Activated naive CD4-positive, alpha-beta T cell treated with anti-CD3 and anti-CD28 coated beads, Interleukin-2, amount 10 ng/mL, durations not matched to agents 7 days and 5 days (primary cell): Measurements from ENCODE around the gene PSMF1.
"Not testable (repeated sequence)": the region's sequence is repeated elsewhere in the genome, so short reads cannot be mapped to it uniquely, and the experiment has no call there.

Experiments used
- CTCF ChIA-PET: fragments of 350-600 bp; sonication (Branson Sonifier 250); formaldehyde crosslinking; loops from one replicate; lab custom pipeline; 2021; ENCODE audit warnings: antibody characterized with exemption; lab: Charles Lee
- DNase-seq: peaks from one replicate; pipeline ENCODE4 v3.0.0-alpha.2; 2020
- H3K27ac Mint-ChIP-seq: one replicate; pipeline ENCODE4 v1.8.0; 2021; ENCODE audit warnings: mild to moderate bottlenecking, moderate library complexity, mixed read lengths
- H3K27me3 Mint-ChIP-seq: one replicate; pipeline ENCODE4 v1.8.0; 2021; ENCODE audit warnings: mild to moderate bottlenecking, mixed read lengths
- H3K36me3 Mint-ChIP-seq: one replicate; pipeline ENCODE4 v1.8.0; 2021; ENCODE audit warnings: mixed read lengths
- H3K4me1 Mint-ChIP-seq: one replicate; pipeline ENCODE4 v1.8.0; 2021; ENCODE audit warnings: mixed read lengths
- H3K4me3 Mint-ChIP-seq: one replicate; pipeline ENCODE4 v1.8.0; 2021; ENCODE audit warnings: mild to moderate bottlenecking, moderate library complexity, mixed read lengths
- H3K9me3 Mint-ChIP-seq: one replicate; pipeline ENCODE4 v1.8.0; 2021; ENCODE audit warnings: mixed read lengths

PSMF1 gene

GRCh38 chr20:1130058-1130694 is 11.8 kb downstream of the PSMF1 start:
- no peak overlapping the region for H3K27ac Mint-ChIP-seq
- no peak for DNase-seq
- CTCF ChIA-PET, result interaction anchor here (0.9 kb wide), 1 partner anchor 21 kb away, joined by 3 read pairs; no protein-coding TSS in a partner anchor

GRCh38 chr20:1130847-1131246 is 12.4 kb downstream of the PSMF1 start:
- no peak for DNase-seq
- H3K4me3 Mint-ChIP-seq, result no peak overlapping the region
- no peak overlapping the region for H3K27ac Mint-ChIP-seq
- peaks cover 72% of the 10 kb centered on the region for H3K36me3 Mint-ChIP-seq
- no peaks in the 10 kb centered on the region for H3K9me3 Mint-ChIP-seq
- peaks cover 11% of the 10 kb centered on the region for H3K4me1 Mint-ChIP-seq
- CTCF ChIA-PET, result interaction anchor here (0.9 kb wide), 1 partner anchor 22 kb away, joined by 3 read pairs; no protein-coding TSS in a partner anchor
- no peaks in the 10 kb centered on the region for H3K27me3 Mint-ChIP-seq

More at GRCh38 chr20:1130058-1130694, 11.8 kb downstream of the PSMF1 start:
- no peak overlapping the region for H3K4me3 Mint-ChIP-seq
- no peaks in the 10 kb centered on the region for H3K27me3 Mint-ChIP-seq
- H3K9me3 Mint-ChIP-seq, result no peaks in the 10 kb centered on the region
- H3K4me1 Mint-ChIP-seq, result peaks cover 15% of the 10 kb centered on the region
- peaks cover 69% of the 10 kb centered on the region for H3K36me3 Mint-ChIP-seq

GRCh38 chr20:1131354-1131753 is 13.0 kb downstream of the PSMF1 start:
- no peaks in the 10 kb centered on the region for H3K27me3 Mint-ChIP-seq
- no peak for DNase-seq
- H3K4me1 Mint-ChIP-seq, result peaks cover 7% of the 10 kb centered on the region
- no peak overlapping the region for H3K27ac Mint-ChIP-seq
- CTCF ChIA-PET, result interaction anchor here (1.3 kb wide), 1 partner anchor 10 kb away, joined by 4 read pairs; no protein-coding TSS in a partner anchor
- H3K9me3 Mint-ChIP-seq, result no peaks in the 10 kb centered on the region
- H3K4me3 Mint-ChIP-seq, result no peak overlapping the region
- H3K36me3 Mint-ChIP-seq, result peaks cover 73% of the 10 kb centered on the region

DNA sequence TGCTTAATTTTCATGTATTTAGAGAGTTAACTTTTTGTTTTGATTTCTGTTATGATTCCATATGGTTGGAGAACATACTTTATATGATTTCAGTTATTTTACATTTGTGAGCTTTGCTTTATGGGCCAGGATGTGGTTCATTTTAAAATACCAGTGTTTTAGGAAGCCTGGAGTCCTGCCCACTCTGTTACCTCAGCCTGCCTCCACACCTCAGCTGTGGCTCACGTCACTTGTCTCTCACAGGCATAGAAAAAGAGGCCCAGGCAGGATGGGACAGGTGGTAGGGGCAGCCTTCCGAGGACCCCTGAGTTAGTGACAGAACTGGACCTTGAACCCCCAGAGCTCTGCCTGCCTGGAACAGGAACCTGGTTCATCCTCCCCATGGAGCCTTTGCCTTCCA is 16.0 kb downstream of the PSMF1 start:
- no peak for DNase-seq
- peaks cover 7% of the 10 kb centered on the region for H3K4me1 Mint-ChIP-seq
- CTCF ChIA-PET, result no interaction called here
- no peak overlapping the region for H3K27ac Mint-ChIP-seq
- H3K27me3 Mint-ChIP-seq, result no peaks in the 10 kb centered on the region
- H3K9me3 Mint-ChIP-seq, result no peaks in the 10 kb centered on the region
- no peak overlapping the region for H3K4me3 Mint-ChIP-seq
- peaks cover 80% of the 10 kb centered on the region for H3K36me3 Mint-ChIP-seq

GRCh38 chr20:1134836-1135235 is 16.4 kb downstream of the PSMF1 start:
- no peak overlapping the region for H3K27ac Mint-ChIP-seq
- no peaks in the 10 kb centered on the region for H3K9me3 Mint-ChIP-seq
- CTCF ChIA-PET, result no interaction called here
- H3K4me3 Mint-ChIP-seq, result no peak overlapping the region
- no peaks in the 10 kb centered on the region for H3K27me3 Mint-ChIP-seq
- H3K36me3 Mint-ChIP-seq, result peaks cover 79% of the 10 kb centered on the region
- no peak for DNase-seq
- H3K4me1 Mint-ChIP-seq, result peaks cover 7% of the 10 kb centered on the region

GRCh38 chr20:1137236-1137635 is 18.8 kb downstream of the PSMF1 start:
- Mint-ChIP-seq H3K27me3 (no peaks in the 10 kb centered on the region), H3K4me1 (peaks cover 5% of the 10 kb centered on the region), H3K4me3 (no peak overlapping the region), H3K27ac (no peak overlapping the region), H3K9me3 (no peaks in the 10 kb centered on the region), H3K36me3 (peaks cover 69% of the 10 kb centered on the region)
- no peak for DNase-seq
- CTCF ChIA-PET, result no interaction called here

GRCh38 chr20:1144401-1145172 is 26.2 kb downstream of the PSMF1 start:
- Mint-ChIP-seq H3K4me3 (no peak overlapping the region), H3K4me1 (no peaks in the 10 kb centered on the region), H3K36me3 (peaks cover 52% of the 10 kb centered on the region), H3K27ac (no peak overlapping the region), H3K9me3 (no peaks in the 10 kb centered on the region), H3K27me3 (no peaks in the 10 kb centered on the region)
- no peak for DNase-seq
- CTCF ChIA-PET, result interaction anchor here (2.0 kb wide), 1 partner anchor 24 kb away, joined by 6 read pairs; no protein-coding TSS in a partner anchor

DNA sequence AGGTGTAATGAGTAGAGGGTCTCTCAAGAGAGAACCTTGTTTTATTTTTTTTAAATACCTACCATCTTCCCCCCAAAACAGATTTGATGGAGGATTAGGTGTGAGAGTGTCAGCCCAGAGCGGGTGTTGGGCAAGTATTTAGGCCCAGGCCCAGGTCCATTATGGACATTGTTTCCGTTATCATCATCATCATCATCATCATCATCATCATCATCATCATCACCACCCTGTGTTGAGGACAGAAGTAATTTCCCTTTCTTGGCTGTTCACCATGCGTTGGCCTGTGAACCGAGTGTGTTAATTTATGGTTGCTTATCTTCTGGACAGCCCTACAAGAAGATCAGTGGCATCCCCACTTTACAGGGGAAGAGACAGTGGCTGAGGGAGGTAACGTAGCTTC is 28.6 kb downstream of the PSMF1 start:
- Mint-ChIP-seq H3K27me3 (no peaks in the 10 kb centered on the region), H3K27ac (no peak overlapping the region), H3K4me3 (no peak overlapping the region), H3K9me3 (no peaks in the 10 kb centered on the region), H3K4me1 (no peaks in the 10 kb centered on the region), H3K36me3 (peaks cover 52% of the 10 kb centered on the region)
- DNase-seq, result no peak
- CTCF ChIA-PET, result no interaction called here

GRCh38 chr20:1149812-1150211 is 31.4 kb downstream of the PSMF1 start:
- peaks cover 52% of the 10 kb centered on the region for H3K36me3 Mint-ChIP-seq
- CTCF ChIA-PET, H3K4me1 Mint-ChIP-seq, H3K27ac Mint-ChIP-seq, H3K27me3 Mint-ChIP-seq, H3K4me3 Mint-ChIP-seq, H3K9me3 Mint-ChIP-seq, DNase-seq: not testable (repeated sequence)

DNA sequence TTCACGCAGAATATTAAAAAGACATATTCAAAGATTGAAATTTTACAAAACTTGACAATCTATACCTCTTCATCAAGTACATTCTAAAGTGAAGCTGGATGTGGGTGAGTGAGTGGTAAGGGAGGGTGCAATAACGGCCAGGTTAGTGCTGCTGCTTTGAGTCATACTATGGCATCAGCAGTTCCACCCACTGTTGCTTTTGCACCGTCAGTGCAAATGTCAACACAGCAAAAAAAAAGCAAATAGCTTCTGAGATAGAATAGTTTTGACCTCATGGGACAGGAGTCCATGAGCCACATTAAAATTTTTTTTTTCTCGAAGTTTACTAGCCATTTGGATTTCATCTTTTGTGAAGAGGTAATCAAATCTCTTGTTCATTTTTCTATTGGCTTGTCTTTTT is 31.8 kb downstream of the PSMF1 start:
- Mint-ChIP-seq H3K4me3 (no peak overlapping the region), H3K9me3 (no peaks in the 10 kb centered on the region), H3K27me3 (no peaks in the 10 kb centered on the region), H3K36me3 (peaks cover 56% of the 10 kb centered on the region), H3K27ac (no peak overlapping the region), H3K4me1 (peaks cover 8% of the 10 kb centered on the region)
- no peak for DNase-seq
- CTCF ChIA-PET, result no interaction called here

- Mint-ChIP-seq H3K27ac (no peak overlapping the region), H3K4me3 (no peak overlapping the region), H3K27me3 (no peaks in the 10 kb centered on the region), H3K9me3 (no peaks in the 10 kb centered on the region), H3K4me1 (peaks cover 8% of the 10 kb centered on the region), H3K36me3 (peaks cover 61% of the 10 kb centered on the region)
- DNase-seq, result no peak
- CTCF ChIA-PET, result no interaction called here
Measured at GRCh38 chr20:1150968-1151367, 32.6 kb downstream of the PSMF1 start.

DNA sequence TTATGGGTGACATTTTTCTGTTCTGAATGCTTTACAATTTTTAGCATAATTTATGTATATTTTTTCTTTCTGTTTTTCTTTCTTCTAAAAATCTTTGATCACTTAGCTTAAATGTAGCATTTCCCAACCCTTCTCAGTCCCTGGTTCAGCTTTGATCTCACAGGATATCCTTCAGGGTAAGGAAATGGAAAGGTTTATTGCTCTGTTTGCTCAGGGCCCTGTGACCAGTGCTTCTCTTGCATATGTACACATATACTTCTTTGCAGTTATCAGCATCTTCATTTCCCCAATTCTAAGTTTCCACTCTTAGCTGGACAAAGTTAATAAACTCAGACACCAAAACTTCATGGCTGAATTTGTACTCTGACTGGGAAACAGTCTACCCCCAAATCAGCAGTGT is 35.8 kb downstream of the PSMF1 start:
- no peak for DNase-seq
- Mint-ChIP-seq H3K9me3 (no peaks in the 10 kb centered on the region), H3K27ac (no peak overlapping the region), H3K4me3 (no peak overlapping the region), H3K36me3 (peaks cover 50% of the 10 kb centered on the region), H3K27me3 (no peaks in the 10 kb centered on the region), H3K4me1 (peaks cover 8% of the 10 kb centered on the region)
- CTCF ChIA-PET, result interaction anchor here (1.7 kb wide), 1 partner anchor 58 kb away, joined by 3 read pairs; no protein-coding TSS in a partner anchor

GRCh38 chr20:1154691-1155090 is 36.3 kb downstream of the PSMF1 start:
- Mint-ChIP-seq H3K4me3 (no peak overlapping the region), H3K27me3 (no peaks in the 10 kb centered on the region), H3K27ac (no peak overlapping the region), H3K4me1 (peaks cover 8% of the 10 kb centered on the region), H3K36me3 (peaks cover 47% of the 10 kb centered on the region), H3K9me3 (no peaks in the 10 kb centered on the region)
- CTCF ChIA-PET, result interaction anchor here (1.7 kb wide), 1 partner anchor 57 kb away, joined by 3 read pairs; no protein-coding TSS in a partner anchor
- DNase-seq, result no peak

DNA sequence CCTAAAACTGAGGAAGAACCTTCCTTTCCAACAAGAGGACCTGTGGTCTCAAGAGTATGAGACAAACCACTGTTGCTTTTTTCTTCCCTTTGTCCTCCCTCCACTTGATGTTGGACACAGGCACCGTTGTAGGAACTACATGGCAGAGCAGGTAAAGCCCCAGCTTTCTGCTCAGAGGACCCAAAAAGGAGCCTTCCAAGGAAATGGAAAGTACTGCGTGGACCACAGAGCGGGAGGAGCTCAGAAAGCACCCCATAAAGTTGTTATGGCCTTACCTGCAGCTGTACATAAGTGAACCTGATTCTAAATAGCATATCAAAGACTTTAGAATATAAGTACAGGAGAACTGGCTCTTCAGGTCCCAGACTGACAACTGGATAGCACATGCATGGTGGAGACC is 36.9 kb downstream of the PSMF1 start:
- H3K27ac Mint-ChIP-seq, result no peak overlapping the region
- peaks cover 8% of the 10 kb centered on the region for H3K4me1 Mint-ChIP-seq
- peaks cover 46% of the 10 kb centered on the region for H3K36me3 Mint-ChIP-seq
- CTCF ChIA-PET, result no interaction called here
- DNase-seq, result no peak
- H3K9me3 Mint-ChIP-seq, result no peaks in the 10 kb centered on the region
- no peaks in the 10 kb centered on the region for H3K27me3 Mint-ChIP-seq
- H3K4me3 Mint-ChIP-seq, result no peak overlapping the region

DNA sequence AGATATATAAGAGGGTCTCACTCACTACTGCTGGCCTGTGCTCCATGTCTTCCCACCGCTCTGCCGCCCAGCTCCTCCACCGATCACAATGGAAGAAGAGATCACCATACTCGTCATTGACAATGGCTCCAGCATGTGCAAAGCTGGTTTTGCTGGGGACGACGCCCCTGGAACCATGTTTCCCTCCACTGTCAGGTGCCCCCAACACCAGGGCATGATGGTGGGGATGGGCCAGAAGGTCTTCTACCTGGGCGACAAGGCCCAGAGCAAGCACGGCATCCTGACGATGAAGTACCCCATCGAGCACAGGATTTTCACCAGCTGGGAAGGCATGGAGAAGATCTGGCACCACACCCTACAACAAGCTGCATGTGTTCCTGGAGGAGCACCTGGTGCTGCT is 42.1 kb downstream of the PSMF1 start:
- H3K36me3 Mint-ChIP-seq, result peaks cover 32% of the 10 kb centered on the region
- DNase-seq, result no peak

More for the DNA sequence above, 42.1 kb downstream of the PSMF1 start:
- H3K4me3 Mint-ChIP-seq, result no peak overlapping the region
- CTCF ChIA-PET, result no interaction called here
- H3K27ac Mint-ChIP-seq, result no peak overlapping the region
- no peaks in the 10 kb centered on the region for H3K27me3 Mint-ChIP-seq
- H3K4me1 Mint-ChIP-seq, result no peaks in the 10 kb centered on the region
- H3K9me3 Mint-ChIP-seq, result no peaks in the 10 kb centered on the region
